ENCODE results near the gene ANKRD66.
"Not testable (repeated sequence)": the region's sequence is repeated elsewhere in the genome, so short reads cannot be mapped to it uniquely, and the experiment has no call there.

Gene ANKRD66

GRCh38 chr6:46773201-46773855 lies 26.6 kb downstream of the ANKRD66 start:
- Histone ChIP-seq H3F3A (ENCODE audit: low read depth) (no peaks in the 10 kb centered on the region), H4K20me1 (ENCODE audit: insufficient read depth, low read length, poor library complexity, severe bottlenecking) (no peaks in the 10 kb centered on the region), H2AFZ (ENCODE audit: low read length) (no peak overlapping the region), H3K9me3 (ENCODE audit: insufficient read depth, low read depth, low read length) (no peaks in the 10 kb centered on the region), H3K4me3 (ENCODE audit: low read length, poor library complexity, severe bottlenecking) (no peak overlapping the region), H3K79me2 (ENCODE audit: insufficient read depth, low read length) (no peaks in the 10 kb centered on the region), H3K4me2 (ENCODE audit: low read depth, low read length, poor library complexity, severe bottlenecking) (no peak overlapping the region), H3K36me3 (ENCODE audit: insufficient read depth, low read length) (no peaks in the 10 kb centered on the region), H3K4me1 (ENCODE audit: insufficient read depth, low read length, poor library complexity, severe bottlenecking) (no peaks in the 10 kb centered on the region), H3K27me3 (ENCODE audit: insufficient read depth, low read length, poor library complexity, severe bottlenecking) (no peaks in the 10 kb centered on the region), H3K9ac (ENCODE audit: low read depth, low read length, poor library complexity, severe bottlenecking) (no peak overlapping the region), H3K9me2 (replicated peaks; ENCODE audit: low read depth, low read length) (no peaks in the 10 kb centered on the region)
- no peak for TF ChIP-seq EZH2phosphoT487 (IDR thresholded peaks at IDR 0.05; ENCODE audit: borderline replicate concordance)
- TF ChIP-seq CTCF (conservative IDR thresholded peaks at IDR 0.05; ENCODE audit: low read length), result no peak

- not testable (repeated sequence) for H4K20me1 ChIP-seq (ENCODE audit: insufficient read depth, low read length, poor library complexity, severe bottlenecking); H2AFZ ChIP-seq (ENCODE audit: low read length); H3K79me2 ChIP-seq (ENCODE audit: insufficient read depth, low read length); H3K4me3 ChIP-seq (ENCODE audit: low read length, poor library complexity, severe bottlenecking); H3K9me2 ChIP-seq (replicated peaks; ENCODE audit: low read depth, low read length); H3K36me3 ChIP-seq (ENCODE audit: insufficient read depth, low read length); H3F3A ChIP-seq (ENCODE audit: low read depth); H3K9ac ChIP-seq (ENCODE audit: low read depth, low read length, poor library complexity, severe bottlenecking); H3K4me1 ChIP-seq (ENCODE audit: insufficient read depth, low read length, poor library complexity, severe bottlenecking); H3K9me3 ChIP-seq (ENCODE audit: insufficient read depth, low read depth, low read length); H3K4me2 ChIP-seq (ENCODE audit: low read depth, low read length, poor library complexity, severe bottlenecking); H3K27me3 ChIP-seq (ENCODE audit: insufficient read depth, low read length, poor library complexity, severe bottlenecking)
Observed at GRCh38 chr6:46774736-46775135, 28.0 kb downstream of the ANKRD66 start.

- no peaks in the 10 kb centered on the region for H3K79me2 ChIP-seq (ENCODE audit: insufficient read depth, low read length)
- H2AFZ ChIP-seq (ENCODE audit: low read length), result no peak overlapping the region
- no peak overlapping the region for H3K9ac ChIP-seq (ENCODE audit: low read depth, low read length, poor library complexity, severe bottlenecking)
- H3K9me3 ChIP-seq (ENCODE audit: insufficient read depth, low read depth, low read length), result no peaks in the 10 kb centered on the region
- no peaks in the 10 kb centered on the region for H3K9me2 ChIP-seq (replicated peaks; ENCODE audit: low read depth, low read length)
- H3K27me3 ChIP-seq (ENCODE audit: insufficient read depth, low read length, poor library complexity, severe bottlenecking), result no peaks in the 10 kb centered on the region
- H3F3A ChIP-seq (ENCODE audit: low read depth), result no peaks in the 10 kb centered on the region
- TF ChIP-seq EZH2phosphoT487 (IDR thresholded peaks at IDR 0.05; ENCODE audit: borderline replicate concordance) (no peak), CTCF (conservative IDR thresholded peaks at IDR 0.05; ENCODE audit: low read length) (no peak)
- no peaks in the 10 kb centered on the region for H3K4me1 ChIP-seq (ENCODE audit: insufficient read depth, low read length, poor library complexity, severe bottlenecking)
- H3K4me2 ChIP-seq (ENCODE audit: low read depth, low read length, poor library complexity, severe bottlenecking), result no peak overlapping the region
- no peaks in the 10 kb centered on the region for H4K20me1 ChIP-seq (ENCODE audit: insufficient read depth, low read length, poor library complexity, severe bottlenecking)
- no peak overlapping the region for H3K4me3 ChIP-seq (ENCODE audit: low read length, poor library complexity, severe bottlenecking)
- no peaks in the 10 kb centered on the region for H3K36me3 ChIP-seq (ENCODE audit: insufficient read depth, low read length)
Observed at GRCh38 chr6:46776070-46776712, 29.5 kb downstream of the ANKRD66 start.
